GM23338 (cell line): ENCODE data around the gene MYBPC2. TPM values are rescaled to one million over a fixed set of nuclear protein-coding genes. Genes with fewer than 3 reads are reported as not detected.

Source experiments
- ATAC-seq: fragments of 200-7000 bp; cut with Tn5 transposase; 3 replicates; pipeline ENCODE4 v1.9.1; 2020
- DNase-seq: peaks from one replicate; pipeline ENCODE4 v3.0.0-alpha.2; 2015; ENCODE audit warnings: low spot score
- H2AFZ ChIP-seq: fragments of 200-600 bp; sonication (generic); 2 replicates; pipeline ENCODE4 v1.8.0; 2016; ENCODE audit warnings: antibody characterized with exemption, mild to moderate bottlenecking, moderate library complexity
- H3F3A ChIP-seq: fragments of 200-600 bp; sonication (generic); replicated peaks from 2 replicates; pipeline ENCODE4 v1.8.0; 2017; ENCODE audit warnings: antibody characterized with exemption, mixed run types, low read depth
- H3K27ac ChIP-seq: fragments of 200-600 bp; sonication (generic); 2 replicates; pipeline ENCODE4 v1.6.1; 2016; ENCODE audit warnings: low read depth
- H3K27me3 ChIP-seq: fragments of 200-600 bp; sonication (generic); 2 replicates; pipeline ENCODE4 v1.8.0; 2016; ENCODE audit warnings: mild to moderate bottlenecking, mixed run types, moderate library complexity; ENCODE audit not compliant: insufficient read depth
- H3K36me3 ChIP-seq: fragments of 200-600 bp; sonication (generic); 2 replicates; pipeline ENCODE4 v1.8.0; 2016; ENCODE audit warnings: mild to moderate bottlenecking; ENCODE audit not compliant: insufficient read depth
- H3K4me1 ChIP-seq: fragments of 200-600 bp; sonication (generic); 2 replicates; pipeline ENCODE4 v1.8.0; 2016; ENCODE audit warnings: mild to moderate bottlenecking, moderate library complexity; ENCODE audit not compliant: insufficient read depth
- H3K4me2 ChIP-seq: fragments of 200-600 bp; sonication (generic); 2 replicates; pipeline ENCODE4 v1.7.1; 2017; ENCODE audit warnings: mixed run types
- H3K4me3 ChIP-seq: fragments of 200-600 bp; sonication (generic); 2 replicates; pipeline ENCODE4 v1.6.1; 2016; ENCODE audit warnings: mixed run types
- H3K79me2 ChIP-seq: fragments of 200-600 bp; sonication (generic); replicated peaks from 2 replicates; pipeline ENCODE4 v1.8.0; 2017; ENCODE audit warnings: mild to moderate bottlenecking; ENCODE audit not compliant: insufficient read depth
- H3K9me2 ChIP-seq: fragments of 200-600 bp; sonication (generic); 2 replicates; pipeline ENCODE4 v1.8.0; 2017; ENCODE audit not compliant: insufficient read depth
- H4K20me1 ChIP-seq: fragments of 200-600 bp; sonication (generic); replicated peaks from 2 replicates; pipeline ENCODE4 v1.8.0; 2017; ENCODE audit warnings: mild to moderate bottlenecking; ENCODE audit not compliant: insufficient read depth
- H3K27ac Mint-ChIP-seq: 2 replicates; pipeline ENCODE4 v1.8.0; 2020; ENCODE audit warnings: inconsistent platforms, mild to moderate bottlenecking, moderate library complexity, mixed read lengths
- H3K27me3 Mint-ChIP-seq: 3 replicates; pipeline ENCODE4 v1.8.0; 2022; ENCODE audit warnings: low read depth, mild to moderate bottlenecking, moderate library complexity, mixed read lengths, inconsistent platforms; ENCODE audit not compliant: insufficient read depth, poor library complexity
- H3K36me3 Mint-ChIP-seq: 3 replicates; pipeline ENCODE4 v1.8.0; 2021; ENCODE audit warnings: low read depth, mild to moderate bottlenecking, inconsistent platforms, moderate library complexity, mixed read lengths
- H3K4me1 Mint-ChIP-seq: 3 replicates; pipeline ENCODE4 v1.8.0; 2020; ENCODE audit warnings: mild to moderate bottlenecking, inconsistent platforms, mixed read lengths
- H3K4me3 Mint-ChIP-seq: 3 replicates; pipeline ENCODE4 v1.8.0; 2021; ENCODE audit warnings: moderate library complexity, mild to moderate bottlenecking, inconsistent platforms, mixed read lengths
- H3K9me3 Mint-ChIP-seq: 3 replicates; pipeline ENCODE4 v1.8.0; 2020; ENCODE audit warnings: moderate library complexity, mild to moderate bottlenecking, inconsistent platforms, mixed read lengths
- CREB1 ChIP-seq: fragments of 250-450 bp; sonication (Bioruptor Pico); IDR thresholded peaks from 2 replicates; pipeline ENCODE4 v1.5.0; 2020; ENCODE audit warnings: low read depth, mild to moderate bottlenecking, moderate library complexity
- CTCF ChIP-seq, 2 experiments: fragments of 200-600 bp in 1 of 2; sonication (generic) in 1 of 2; conservative IDR thresholded peaks; 2 replicates each; pipeline versions ENCODE4 v1.5.1 to v1.6.1; 2016 to 2017; ENCODE audit warnings: antibody characterized with exemption in 2 of 2, low read depth in 2 of 2, mild to moderate bottlenecking in 2 of 2, moderate library complexity in 1 of 2
- ETS1 ChIP-seq: IDR thresholded peaks from 2 replicates; pipeline ENCODE4 v1.6.1; 2016; ENCODE audit warnings: antibody characterized with exemption
- EZH2 ChIP-seq: fragments of 200-600 bp; sonication (generic); IDR thresholded peaks from one replicate; pipeline ENCODE4 v1.8.0; 2017; ENCODE audit warnings: antibody characterized with exemption, mild to moderate bottlenecking, low read depth; ENCODE audit not compliant: unreplicated experiment
- EZH2phosphoT487 ChIP-seq: fragments of 200-600 bp; sonication (generic); IDR thresholded peaks from one replicate; pipeline ENCODE4 v1.8.1; 2018; ENCODE audit warnings: antibody characterized with exemption; ENCODE audit not compliant: unreplicated experiment
- JUNB ChIP-seq: IDR thresholded peaks from one replicate; pipeline ENCODE4 v1.6.1; 2016; ENCODE audit warnings: antibody characterized with exemption; ENCODE audit not compliant: unreplicated experiment
- NANOG ChIP-seq: IDR thresholded peaks from 2 replicates; pipeline ENCODE4 v1.6.1; 2016; ENCODE audit warnings: antibody characterized with exemption, borderline replicate concordance
- POLR2AphosphoS5 ChIP-seq: IDR thresholded peaks from 2 replicates; pipeline ENCODE4 v1.6.1; 2016; ENCODE audit warnings: antibody characterized with exemption, low read depth
- STAT1 ChIP-seq: IDR thresholded peaks from one replicate; pipeline ENCODE4 v1.6.1; 2016; ENCODE audit warnings: antibody characterized with exemption; ENCODE audit not compliant: unreplicated experiment
- ZNF114 ChIP-seq: fragments of 250-450 bp; sonication (Bioruptor Pico); IDR thresholded peaks from 2 replicates; pipeline ENCODE4 v1.5.0; 2020; ENCODE audit warnings: mild to moderate bottlenecking, moderate library complexity
- ZNF331 ChIP-seq: fragments of 250-450 bp; sonication (Bioruptor Pico); IDR thresholded peaks from 2 replicates; pipeline ENCODE4 v1.5.0; 2020; ENCODE audit warnings: low read depth, mild to moderate bottlenecking, moderate library complexity
- ZNF462 ChIP-seq: fragments of 250-450 bp; sonication (Bioruptor Pico); IDR thresholded peaks from 2 replicates; pipeline ENCODE4 v1.5.0; 2020; ENCODE audit warnings: mild to moderate bottlenecking, moderate library complexity
- polyA plus RNA-seq: library from polyadenylated mRNA; unstranded; fragments of >200 nt; fragmentation: Nextera tagmentation; extraction: Ambion mirVana; gene quantifications from 2 replicates; pipeline ENCODE4 v1.2.1, GENCODE V29; 2016
- total RNA-seq: library from RNA; depleted of rRNA; stranded (reverse); fragments of >200 nt; shearing (Covaris generic); gene quantifications from 2 replicates; pipeline ENCODE4 v1.2.3, GENCODE V29; 2014

Gene MYBPC2
- total and polyA plus RNA-seq, 2 experiments from 2014 or later = 4.2 to 5.9 TPM

- Histone ChIP-seq H3K4me2 (peak overlapping the region; percentile 98), H3K79me2 (peaks cover 6% of the 10 kb centered on the region; the same call in 1 of the 2 replicates), H4K20me1 (no peaks in the 10 kb centered on the region; the same call in 1 of the 2 replicates), H3K27me3 (no peaks in the 10 kb centered on the region), H3K36me3 (no peaks in the 10 kb centered on the region), H3K27ac (no peak overlapping the region), H3K9me2 (no peaks in the 10 kb centered on the region), H3K4me3 (peak overlapping the region; percentile 78), H3F3A (peaks cover 14% of the 10 kb centered on the region; the same call in 1 of the 2 replicates), H3K4me1 (peaks cover 14% of the 10 kb centered on the region; the same call in 1 of the 2 replicates), H2AFZ (no peak overlapping the region)
- H3K27me3 Mint-ChIP-seq = peaks cover 13% of the 10 kb centered on the region
- peaks cover 25% of the 10 kb centered on the region for H3K4me1 Mint-ChIP-seq
- H3K27ac Mint-ChIP-seq = no peak overlapping the region
- H3K4me3 Mint-ChIP-seq = no peak overlapping the region
- peak; percentile 30 for DNase-seq
- ATAC-seq = no peak
- H3K9me3 Mint-ChIP-seq = peaks cover 3% of the 10 kb centered on the region; the same call in 2 of the 3 replicates
- TF ChIP-seq EZH2phosphoT487 (no peak), ETS1 (no peak), STAT1 (no peak), ZNF114 (CRISPR knock-in tag) (no peak), CREB1 (CRISPR knock-in tag) (no peak), JUNB (no peak), ZNF331 (CRISPR knock-in tag) (no peak), ZNF462 (no peak), CTCF (conservative IDR thresholded peaks at IDR 0.05; ENCODE audit: low read depth in 2 of 2) (no peak), EZH2 (no peak), POLR2AphosphoS5 (no peak), NANOG (no peak)
- H3K36me3 Mint-ChIP-seq = peaks cover 36% of the 10 kb centered on the region
These were observed 15.3 kb upstream of the MYBPC2 start for GRCh38 chr19:50417111-50418081.
